HG03139 (cell line): ENCODE data around the gene ZNF10.

ENCODE experiments used
- ATAC-seq: cut with Tn5 transposase; IDR thresholded peaks from one replicate; pipeline ENCODE4 v1.9.1; 2021; ENCODE audit not compliant: unreplicated experiment

Gene ZNF10

GRCh38 chr12:133130038-133130807, at the start of gene ZNF10, which contains the start of gene ZNF891:
ZNF10 (plus strand) TSS chr12:133130627; CDS start chr12:133144493, 13,866 bp downstream.
ZNF891 (minus strand) TSS chr12:133130274; CDS start chr12:133121918, 8,356 bp downstream.
- ATAC-seq = peak; percentile 93

- ATAC-seq = no peak
These were observed 49.2 kb upstream of the ZNF10 start for GRCh38 chr12:133081159-133081780.

GRCh38 chr12:133083345-133083744, 47.1 kb upstream of the ZNF10 start:
- ATAC-seq = no peak

- ATAC-seq = no peak
These were observed 24.8 kb upstream of the ZNF10 start for GRCh38 chr12:133105620-133106019.

GRCh38 chr12:133106253-133106652, 24.2 kb upstream of the ZNF10 start:
- ATAC-seq = no peak

GRCh38 chr12:133107121-133107520, 23.3 kb upstream of the ZNF10 start:
- no peak for ATAC-seq

GRCh38 chr12:133108150-133108549, 22.3 kb upstream of the ZNF10 start:
- no peak for ATAC-seq

- ATAC-seq = no peak
These were observed 9.8 kb upstream of the ZNF10 start for GRCh38 chr12:133120385-133121191.

GRCh38 chr12:133124674-133125073, 5.8 kb upstream of the ZNF10 start:
- no peak for ATAC-seq

- ATAC-seq = no peak
These were observed 924 bp upstream of the ZNF10 start for GRCh38 chr12:133129368-133130037.

- ATAC-seq = peak; percentile 5
These were observed 341 bp downstream of the ZNF10 start for GRCh38 chr12:133130808-133131128.

- ATAC-seq = no peak
These were observed 5.3 kb downstream of the ZNF10 start for GRCh38 chr12:133135747-133136146.

GRCh38 chr12:133145981-133146380, 15.6 kb downstream of the ZNF10 start:
- ATAC-seq = no peak

GRCh38 chr12:133156125-133156690, 25.8 kb downstream of the ZNF10 start:
- no peak for ATAC-seq

- no peak for ATAC-seq
These were observed 35.3 kb downstream of the ZNF10 start for GRCh38 chr12:133165776-133166175.

- no peak for ATAC-seq
These were observed 42.1 kb downstream of the ZNF10 start for GRCh38 chr12:133172491-133172890.

- no peak for ATAC-seq
These were observed 44.5 kb downstream of the ZNF10 start for GRCh38 chr12:133174901-133175300.

- ATAC-seq = no peak
These were observed 50.2 kb downstream of the ZNF10 start for GRCh38 chr12:133180669-133181068.

GRCh38 chr12:133181238-133181959, 51.0 kb downstream of the ZNF10 start, which contains the start of gene ZNF268:
ZNF268 (plus strand) TSS chr12:133181495; CDS start chr12:133181998, 503 bp downstream.
- peak; percentile 98 for ATAC-seq

GRCh38 chr12:133190176-133190575, 59.7 kb downstream of the ZNF10 start:
- no peak for ATAC-seq
